ENCODE data around the gene DENND1A.
"Not testable (repeated sequence)": the region's sequence is repeated elsewhere in the genome, so short reads cannot be mapped to it uniquely, and the experiment has no call there.

DENND1A gene

GRCh38 chr9:123738648-123739047, 191.3 kb downstream of the DENND1A start:
- in situ Hi-C loops (cut with HindIII; ENCODE audit: low sequenced_read_pairs): loop anchor here (5.0 kb wide), 1 partner anchor 51 kb away; no protein-coding TSS in a partner anchor
- no peak for DNase-seq (ENCODE audit: low read depth)
- no peak for TF ChIP-seq CTCF (IDR thresholded peaks at IDR 0.05; ENCODE audit: low read depth, low read length, missing control alignments)

GRCh38 chr9:123735376-123735775, 194.6 kb downstream of the DENND1A start:
- no peak for TF ChIP-seq CTCF (IDR thresholded peaks at IDR 0.05; ENCODE audit: low read depth, low read length, missing control alignments)
- no peak overlapping the region for H3K4me3 ChIP-seq (ENCODE audit: low read depth, low read length)
- in situ Hi-C loops (cut with HindIII; ENCODE audit: low sequenced_read_pairs): loop anchor here (5.0 kb wide), 1 partner anchor 48 kb away; no protein-coding TSS in a partner anchor
- no peak for DNase-seq (ENCODE audit: low read depth)

More at GRCh38 chr9:123738648-123739047, 191.3 kb downstream of the DENND1A start:
- H3K4me3 ChIP-seq (ENCODE audit: low read depth, low read length): no peak overlapping the region

GRCh38 chr9:123728571-123728970, 201.4 kb downstream of the DENND1A start:
- H3K4me3 ChIP-seq (ENCODE audit: low read depth, low read length); DNase-seq (ENCODE audit: low read depth); in situ Hi-C loops (cut with HindIII; ENCODE audit: low sequenced_read_pairs): not testable (repeated sequence)

GRCh38 chr9:123727332-123727731, 202.6 kb downstream of the DENND1A start:
- no peak overlapping the region for H3K4me3 ChIP-seq (ENCODE audit: low read depth, low read length)
- DNase-seq (ENCODE audit: low read depth): no peak
- no peak for TF ChIP-seq CTCF (IDR thresholded peaks at IDR 0.05; ENCODE audit: low read depth, low read length, missing control alignments)
- in situ Hi-C loops (cut with HindIII; ENCODE audit: low sequenced_read_pairs): no loop called here

- in situ Hi-C loops (cut with HindIII; ENCODE audit: low sequenced_read_pairs): no loop called here
- H3K4me3 ChIP-seq (ENCODE audit: low read depth, low read length): no peak overlapping the region
- DNase-seq (ENCODE audit: low read depth): peak; percentile 31
- no peak for TF ChIP-seq CTCF (IDR thresholded peaks at IDR 0.05; ENCODE audit: low read depth, low read length, missing control alignments)
These were observed 204.5 kb downstream of the DENND1A start for GRCh38 chr9:123725389-123725788.

- DNase-seq (ENCODE audit: low read depth): no peak
- H3K4me3 ChIP-seq (ENCODE audit: low read depth, low read length): no peak overlapping the region
- in situ Hi-C loops (cut with HindIII; ENCODE audit: low sequenced_read_pairs): no loop called here
- TF ChIP-seq CTCF (IDR thresholded peaks at IDR 0.05; ENCODE audit: low read depth, low read length, missing control alignments): no peak
These were observed 205.6 kb downstream of the DENND1A start for GRCh38 chr9:123724211-123724796.

- no peak for DNase-seq (ENCODE audit: low read depth)
- TF ChIP-seq CTCF (IDR thresholded peaks at IDR 0.05; ENCODE audit: low read depth, low read length, missing control alignments): no peak
- in situ Hi-C loops (cut with HindIII; ENCODE audit: low sequenced_read_pairs): no loop called here
- no peak overlapping the region for H3K4me3 ChIP-seq (ENCODE audit: low read depth, low read length)
These were observed 206.6 kb downstream of the DENND1A start for GRCh38 chr9:123723135-123723875.
